ENCODE measurements around the gene VPS26B.

DNA sequence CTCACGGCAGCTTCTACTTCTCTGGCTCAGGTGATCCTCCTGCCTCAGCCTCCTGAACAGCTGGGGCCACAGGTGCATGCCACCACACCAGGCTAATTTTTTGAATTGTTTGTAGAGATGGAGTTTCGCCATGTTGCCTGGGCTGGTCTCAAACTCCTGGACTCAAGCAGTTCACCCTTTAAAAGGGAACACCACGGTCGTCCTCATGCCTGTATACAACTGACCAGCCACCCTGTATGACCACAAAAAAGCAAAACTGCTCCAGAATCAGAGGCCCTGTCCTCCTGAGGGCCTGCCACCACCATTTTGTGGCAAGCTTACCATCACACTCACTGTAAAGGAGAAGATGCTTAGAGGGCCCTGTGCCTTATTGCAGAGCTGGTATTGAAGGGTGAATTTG, 53.9 kb downstream of the VPS26B start:
- TF ChIP-seq POLR2AphosphoS5 (IDR thresholded peaks at IDR 0.05; ENCODE audit: borderline replicate concordance, low read depth, low read length) (no peak), EZH2 (IDR thresholded peaks at IDR 0.05) (no peak)

Measured in SK-N-MC (cell line).